ENCODE measurements around the gene ST6GALNAC4.

DNA sequence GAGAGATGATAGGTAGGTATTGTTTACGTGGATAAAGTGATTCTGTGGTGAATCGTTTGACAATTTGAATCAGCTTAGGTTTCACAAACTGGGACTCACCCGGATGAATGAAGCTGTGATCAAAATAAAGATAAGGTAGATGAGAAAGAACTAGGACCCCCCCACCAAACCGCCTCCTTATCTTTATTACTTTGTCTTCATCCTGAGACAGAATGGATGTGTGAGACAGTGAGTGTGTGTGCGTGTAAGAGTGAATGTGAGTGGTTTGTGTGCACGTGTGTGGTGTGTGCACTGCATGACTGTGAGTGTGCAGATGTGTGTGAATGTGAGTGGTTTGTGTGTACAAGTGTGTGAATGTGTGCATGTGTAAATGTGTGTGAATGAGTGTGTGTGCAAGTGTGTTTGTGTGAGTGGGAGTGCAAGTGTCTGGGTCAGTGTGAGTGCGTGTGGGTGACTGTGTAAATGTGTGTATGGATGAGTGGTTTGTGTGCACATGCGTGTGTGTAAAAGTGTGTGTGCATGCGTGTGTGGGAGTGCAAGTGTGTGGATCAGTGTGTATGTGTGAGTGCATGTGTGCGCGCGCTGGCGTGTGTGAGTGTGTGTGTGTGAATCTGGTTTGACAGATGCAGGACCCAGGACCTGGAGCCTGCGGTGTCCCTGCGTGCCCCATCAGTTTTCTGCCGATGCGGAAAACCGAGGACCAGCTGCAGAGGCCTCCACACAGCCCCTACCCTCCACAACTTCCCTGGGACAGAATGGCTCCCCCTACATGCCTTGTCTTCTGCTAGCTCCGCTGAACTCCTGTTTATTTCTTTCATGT is 51.0 kb downstream of the ST6GALNAC4 start:
- TF ChIP-seq CTCF (IDR thresholded peaks at IDR 0.05) (no peak), POLR2AphosphoS5 (IDR thresholded peaks at IDR 0.05) (no peak), EP300 (IDR thresholded peaks at IDR 0.05) (no peak), POLR2A (IDR thresholded peaks at IDR 0.05; ENCODE audit: low read depth) (no peak)

All from esophagus muscularis mucosa (tissue), 4 donors.